ENCODE measurements around the gene SLC36A4.

Gene SLC36A4

DNA sequence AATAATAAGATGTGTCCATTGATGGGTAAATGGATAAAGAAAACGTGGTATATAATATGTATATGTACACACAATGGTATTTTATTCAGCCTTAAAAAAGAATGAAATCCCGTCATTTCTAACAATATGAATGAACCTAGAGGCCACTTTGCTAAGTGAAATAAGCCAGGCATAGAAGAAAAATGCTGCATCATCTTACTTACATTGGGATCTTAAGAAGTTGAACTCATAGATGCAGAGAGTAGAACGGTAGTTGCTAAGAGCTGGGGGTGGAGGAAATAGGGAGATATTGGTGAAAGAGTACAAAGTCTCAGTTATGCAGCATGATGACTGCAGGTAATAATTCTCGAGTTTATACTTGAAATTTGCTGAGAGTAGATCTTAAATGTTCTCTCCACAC lies 14.3 kb upstream of the SLC36A4 start:
- no peak overlapping the region for H3K4me3 ChIP-seq (ENCODE audit: low read depth, low read length)
- no peak for TF ChIP-seq CTCF (IDR thresholded peaks at IDR 0.05; ENCODE audit: low read depth, low read length)

DNA sequence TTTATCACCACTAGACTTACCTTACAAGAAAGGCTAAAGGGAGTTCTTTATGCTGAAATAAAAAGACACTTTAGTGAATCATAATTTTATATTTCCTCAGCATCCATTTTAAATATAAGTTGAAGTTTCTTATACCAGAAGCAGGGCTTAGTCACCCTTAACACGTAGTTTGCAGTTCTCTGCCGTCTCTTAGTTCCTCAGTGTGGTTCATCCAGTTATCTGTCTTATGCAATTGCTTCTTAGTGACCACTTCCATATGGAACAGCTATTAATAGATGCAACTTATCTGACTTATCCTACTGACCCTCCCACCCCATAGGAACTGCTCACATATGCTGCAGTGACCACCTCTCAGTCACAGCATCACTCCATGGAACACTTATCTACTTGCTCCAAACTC lies 11.7 kb upstream of the SLC36A4 start:
- H3K4me3 ChIP-seq (ENCODE audit: low read depth, low read length): no peak overlapping the region
- no peak for TF ChIP-seq CTCF (IDR thresholded peaks at IDR 0.05; ENCODE audit: low read depth, low read length)

- no peak overlapping the region for H3K4me3 ChIP-seq (ENCODE audit: low read depth, low read length)
- no peak for TF ChIP-seq CTCF (IDR thresholded peaks at IDR 0.05; ENCODE audit: low read depth, low read length)
Observed at GRCh38 chr11:93208663-93209270, 11.0 kb upstream of the SLC36A4 start.

DNA sequence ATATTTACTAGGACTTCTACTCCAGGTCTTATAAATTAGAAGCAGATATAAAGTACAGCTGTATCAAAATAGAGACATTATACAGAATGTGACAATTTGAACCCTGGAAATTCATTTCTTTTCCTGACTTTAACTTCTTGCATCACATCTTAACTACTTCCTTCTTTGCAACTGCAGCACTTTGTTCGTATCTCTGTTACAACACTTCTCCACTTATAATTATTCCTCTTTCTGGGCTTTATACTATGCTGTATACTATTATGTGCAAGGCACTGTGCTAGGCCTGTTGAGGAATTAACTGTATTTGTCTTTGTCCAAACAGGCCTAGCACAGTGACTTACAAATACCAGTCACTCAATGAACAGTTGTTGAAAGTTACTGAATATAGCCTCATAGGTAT lies 1.8 kb upstream of the SLC36A4 start:
- TF ChIP-seq CTCF (IDR thresholded peaks at IDR 0.05; ENCODE audit: low read depth, low read length): no peak
- H3K4me3 ChIP-seq (ENCODE audit: low read depth, low read length): no peak overlapping the region

GRCh38 chr11:93198215-93198845 lies 539 bp upstream of the SLC36A4 start:
- no peak for TF ChIP-seq CTCF (IDR thresholded peaks at IDR 0.05; ENCODE audit: low read depth, low read length)
- peak overlapping the region; percentile 85 for H3K4me3 ChIP-seq (ENCODE audit: low read depth, low read length)

- 0 out of 2 replicates have a peak, but pooled peaks have one; percentile 11 for TF ChIP-seq CTCF (IDR thresholded peaks at IDR 0.05; ENCODE audit: low read depth, low read length)
- peak overlapping the region; percentile 85 for H3K4me3 ChIP-seq (ENCODE audit: low read depth, low read length)
Observed at GRCh38 chr11:93196816-93197379, 893 bp downstream of the SLC36A4 start.

- H3K4me3 ChIP-seq (ENCODE audit: low read depth, low read length): no peak overlapping the region
- TF ChIP-seq CTCF (IDR thresholded peaks at IDR 0.05; ENCODE audit: low read depth, low read length): no peak
Observed at GRCh38 chr11:93194673-93195291, 3.0 kb downstream of the SLC36A4 start.

All from WI38 (cell line).